Measurements from ENCODE around the gene CC2D2B.

DNA sequence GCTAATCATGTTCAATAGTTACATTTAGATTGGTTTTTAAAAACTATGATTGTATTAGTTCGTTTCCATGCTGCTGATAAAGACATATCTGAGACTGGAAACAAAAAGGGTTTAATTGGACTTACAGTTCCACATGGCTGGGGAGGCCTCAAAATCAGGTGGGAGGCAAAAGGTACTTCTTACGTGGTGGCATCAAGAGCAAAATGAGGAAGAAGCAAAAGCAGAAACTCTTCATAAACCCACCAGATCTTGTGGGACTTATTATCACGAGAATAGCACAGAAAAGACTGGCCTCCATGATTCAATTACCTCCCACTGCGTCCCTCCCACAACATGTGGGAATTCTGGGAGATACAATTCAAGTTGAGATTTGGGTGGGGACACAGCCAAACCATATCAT, 34.1 kb upstream of the CC2D2B start:
- TF ChIP-seq, protein P1, sequence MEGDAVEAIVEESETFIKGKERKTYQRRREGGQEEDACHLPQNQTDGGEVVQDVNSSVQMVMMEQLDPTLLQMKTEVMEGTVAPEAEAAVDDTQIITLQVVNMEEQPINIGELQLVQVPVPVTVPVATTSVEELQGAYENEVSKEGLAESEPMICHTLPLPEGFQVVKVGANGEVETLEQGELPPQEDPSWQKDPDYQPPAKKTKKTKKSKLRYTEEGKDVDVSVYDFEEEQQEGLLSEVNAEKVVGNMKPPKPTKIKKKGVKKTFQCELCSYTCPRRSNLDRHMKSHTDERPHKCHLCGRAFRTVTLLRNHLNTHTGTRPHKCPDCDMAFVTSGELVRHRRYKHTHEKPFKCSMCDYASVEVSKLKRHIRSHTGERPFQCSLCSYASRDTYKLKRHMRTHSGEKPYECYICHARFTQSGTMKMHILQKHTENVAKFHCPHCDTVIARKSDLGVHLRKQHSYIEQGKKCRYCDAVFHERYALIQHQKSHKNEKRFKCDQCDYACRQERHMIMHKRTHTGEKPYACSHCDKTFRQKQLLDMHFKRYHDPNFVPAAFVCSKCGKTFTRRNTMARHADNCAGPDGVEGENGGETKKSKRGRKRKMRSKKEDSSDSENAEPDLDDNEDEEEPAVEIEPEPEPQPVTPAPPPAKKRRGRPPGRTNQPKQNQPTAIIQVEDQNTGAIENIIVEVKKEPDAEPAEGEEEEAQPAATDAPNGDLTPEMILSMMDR (IDR thresholded peaks at IDR 0.05), result no peak
- TF ChIP-seq POLR2A (IDR thresholded peaks at IDR 0.05), result no peak
- no peak for TF ChIP-seq EP300 (IDR thresholded peaks at IDR 0.05)
